NOMO-1 (cell line): ENCODE data around the gene CNKSR3.

ENCODE experiments used
- DNase-seq, 2 experiments: peaks; one replicate each; lab custom pipeline; 2025; ENCODE audit not compliant: unreplicated experiment in 2 of 2; lab: John Stamatoyannopoulos, UW

CNKSR3 gene

DNA sequence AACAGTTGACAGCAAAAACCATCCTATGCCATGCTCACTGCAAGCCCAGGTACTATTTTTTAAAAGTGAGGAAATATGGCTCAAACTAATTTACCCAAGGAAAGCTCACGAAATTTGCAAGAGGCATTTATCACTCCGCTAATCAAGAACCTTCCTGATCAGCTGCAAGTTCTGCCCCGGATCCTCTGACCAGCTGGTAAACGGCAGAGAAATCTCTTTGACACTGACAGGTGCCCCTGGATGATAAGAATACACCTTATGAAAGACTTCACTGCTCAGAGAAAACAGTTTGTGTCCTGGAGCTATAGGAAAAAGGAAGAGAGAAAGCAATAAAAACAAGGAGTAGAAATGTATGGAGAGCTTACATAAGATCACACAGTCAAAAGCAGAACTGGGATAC, 6.4 kb downstream of the CNKSR3 start:
- no peak for DNase-seq

DNA sequence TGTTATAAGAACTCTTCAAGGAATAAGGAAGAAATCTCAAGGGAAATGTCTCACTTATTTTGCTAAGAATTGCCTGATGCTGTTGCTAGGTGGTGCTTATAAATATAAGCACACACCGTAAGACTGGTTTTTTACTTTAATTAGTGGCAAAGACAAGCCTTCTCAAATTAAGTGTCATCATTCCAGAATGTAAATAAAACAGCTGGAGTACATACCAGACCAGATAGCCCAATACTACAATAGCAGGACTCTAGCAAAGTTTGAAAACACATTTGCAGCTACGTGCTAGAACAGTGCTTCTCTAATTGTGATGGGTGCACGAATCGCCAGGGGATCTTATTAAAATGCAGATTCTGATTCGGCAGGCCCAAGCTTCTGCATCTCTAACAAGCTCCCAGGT, 6.8 kb downstream of the CNKSR3 start:
- DNase-seq = no peak

DNA sequence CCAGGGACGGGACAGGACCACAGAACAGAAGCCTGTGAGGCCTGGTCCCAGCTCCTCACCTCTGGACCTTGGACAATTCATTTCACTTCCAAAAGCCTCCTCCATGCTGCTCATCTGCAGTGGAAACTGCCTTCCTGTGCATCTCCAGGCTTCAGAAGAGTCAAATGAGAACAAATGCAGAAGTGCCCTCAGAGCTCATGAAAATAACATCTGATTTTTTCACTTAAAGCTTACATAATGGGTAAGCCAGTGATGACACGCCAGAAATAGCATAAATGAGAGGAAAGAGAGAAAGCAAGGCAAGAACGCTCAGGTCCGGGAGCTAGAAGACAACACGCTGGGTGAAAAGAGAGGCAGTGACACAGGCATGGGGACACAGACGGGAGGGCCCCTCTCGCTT, 7.9 kb downstream of the CNKSR3 start:
- DNase-seq = peak in 1 of 2 experiments; percentile 20

DNA sequence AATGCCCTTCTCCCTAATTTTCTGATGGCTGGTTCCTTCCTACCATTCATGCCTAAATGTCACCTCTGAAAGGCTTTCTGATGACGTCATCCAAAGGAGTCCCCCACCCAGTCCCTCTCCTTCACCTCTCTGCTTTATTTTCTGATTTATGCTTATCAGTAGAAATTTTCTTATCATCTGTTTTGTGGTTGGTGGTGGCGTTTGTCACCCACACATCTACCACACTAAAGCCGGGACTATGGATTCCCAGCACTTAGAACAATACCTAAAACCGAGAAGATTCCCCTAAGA, 9.0 kb downstream of the CNKSR3 start:
- DNase-seq = no peak

DNA sequence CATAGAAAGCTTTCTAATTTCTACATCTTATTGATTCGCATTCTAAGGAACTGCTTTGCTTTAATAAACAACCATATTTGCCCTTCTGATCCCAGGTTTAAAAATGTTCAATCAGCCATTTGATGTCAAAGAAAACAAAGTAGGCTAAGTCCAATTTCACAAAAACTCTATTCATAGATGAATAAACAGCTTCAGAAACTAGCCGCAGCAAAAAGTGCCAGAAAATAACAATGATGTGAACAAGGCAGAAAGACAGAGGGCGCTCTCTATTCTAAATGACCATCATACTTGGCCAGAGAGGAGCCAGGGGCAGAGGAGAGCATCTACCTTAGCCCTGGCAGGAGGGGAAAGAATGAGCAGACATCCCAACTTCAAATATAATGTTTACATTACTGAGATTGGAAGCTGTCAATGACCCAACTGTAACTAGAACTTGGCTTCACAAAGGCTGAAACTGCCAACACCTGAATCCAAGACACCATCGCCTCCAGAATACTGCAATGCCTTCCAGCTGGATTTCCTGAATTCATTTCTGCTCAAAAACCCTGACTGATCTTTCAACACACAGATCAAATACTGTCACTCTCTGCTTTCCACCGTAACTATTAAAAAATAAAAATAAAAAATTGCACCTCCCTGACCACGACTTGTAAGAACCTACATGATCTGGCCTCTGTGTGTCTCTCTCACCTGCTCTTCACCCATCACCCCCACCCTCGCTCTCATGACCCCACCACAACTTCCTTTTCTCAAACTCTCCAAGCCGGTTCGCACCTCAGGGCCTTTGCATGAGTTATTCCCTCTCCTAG, 9.5 kb downstream of the CNKSR3 start:
- no peak for DNase-seq

DNA sequence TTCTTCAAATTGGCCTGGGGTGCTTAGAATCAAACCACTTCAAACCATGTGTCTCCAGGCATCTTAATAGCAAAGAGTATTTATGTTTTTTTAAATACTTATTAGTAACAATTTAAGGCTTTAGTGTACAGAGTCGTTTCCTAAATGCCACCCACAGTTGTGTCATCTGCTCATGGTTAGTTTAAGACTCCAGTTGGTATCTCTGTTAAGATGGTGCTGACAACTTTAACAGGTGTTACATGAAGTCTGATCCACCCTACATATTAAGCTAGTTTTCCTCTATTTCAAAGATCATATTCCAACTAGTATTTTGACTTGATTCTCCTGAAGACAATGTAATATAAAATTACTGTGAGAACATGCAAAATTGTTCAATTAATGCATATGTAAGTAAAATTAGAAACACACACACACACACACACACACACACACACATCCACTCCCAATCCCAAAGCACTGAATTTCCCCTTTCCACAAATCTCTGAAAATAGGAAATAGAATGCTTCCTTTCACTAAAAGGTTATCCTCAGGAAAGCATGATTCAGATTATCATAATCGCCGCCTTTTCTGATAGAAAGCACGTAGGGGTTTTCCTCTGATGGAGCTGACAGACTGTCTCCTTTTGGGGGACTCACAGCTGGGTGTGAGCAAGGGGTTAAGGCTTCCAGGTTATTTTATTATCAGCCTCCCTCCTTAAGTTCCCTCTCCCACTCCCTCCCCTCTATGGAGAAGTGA, 10.5 kb downstream of the CNKSR3 start:
- DNase-seq = no peak

DNA sequence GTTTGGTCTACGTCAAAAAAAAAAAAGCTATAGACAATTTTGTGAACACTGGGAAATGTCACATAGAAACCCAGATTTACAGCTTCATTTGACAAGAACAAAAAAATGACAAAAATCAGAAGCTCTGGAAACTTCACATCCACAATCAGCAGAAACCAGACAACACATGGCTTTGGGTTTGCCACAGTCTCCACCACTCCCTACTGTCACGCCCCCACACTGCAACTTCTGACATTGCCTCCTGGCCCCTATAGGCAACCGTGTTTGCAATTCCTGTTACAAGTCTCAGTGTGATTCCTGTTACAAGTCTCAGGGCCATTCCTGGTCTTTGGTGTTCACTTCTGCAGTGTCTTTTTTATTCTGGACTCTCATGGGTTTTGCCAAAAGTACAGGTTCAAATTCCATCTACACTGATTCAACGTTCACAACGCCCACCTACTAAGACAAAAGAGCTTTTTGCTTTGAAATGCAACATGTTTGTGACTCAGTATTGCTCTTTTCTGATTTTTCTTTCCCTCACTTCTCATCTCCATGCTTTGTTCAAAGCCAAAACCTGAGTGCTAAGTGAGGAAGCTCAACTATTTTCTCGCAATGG, 12.0 kb downstream of the CNKSR3 start:
- DNase-seq = no peak

DNA sequence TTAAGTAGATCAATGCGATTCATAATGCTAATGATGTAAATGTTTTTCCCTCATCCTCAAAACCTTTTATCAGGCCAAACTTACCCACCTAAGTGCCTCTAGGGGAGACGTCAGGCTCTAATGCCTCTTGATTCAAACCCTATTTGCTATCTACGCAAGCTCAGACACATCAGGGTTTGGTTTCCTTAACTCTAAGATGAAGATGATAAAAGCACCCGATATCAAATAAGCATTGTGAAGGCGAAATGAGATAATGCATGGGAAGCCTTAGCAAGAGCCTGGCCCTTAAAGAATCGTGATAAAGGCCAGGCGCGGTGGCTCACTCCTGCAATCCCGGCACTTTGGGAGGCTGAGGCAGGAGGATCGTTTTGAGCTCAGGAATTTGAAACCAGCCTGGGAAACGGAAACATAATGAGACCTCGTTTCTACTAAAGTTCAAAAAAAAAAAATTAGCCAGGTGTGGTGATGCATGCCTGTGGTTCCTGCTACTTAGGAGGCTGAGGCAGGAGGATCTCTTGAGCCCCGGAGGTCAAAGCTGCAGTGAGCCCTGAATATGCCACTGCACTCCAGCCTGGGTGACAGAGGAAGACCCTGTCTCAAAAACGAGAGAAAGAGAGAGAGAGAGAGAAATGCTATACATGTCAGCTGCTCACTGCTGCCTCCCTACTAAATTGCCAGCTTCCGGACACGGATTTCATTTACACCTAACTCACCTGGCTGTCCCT, 13.5 kb downstream of the CNKSR3 start:
- DNase-seq = no peak

DNA sequence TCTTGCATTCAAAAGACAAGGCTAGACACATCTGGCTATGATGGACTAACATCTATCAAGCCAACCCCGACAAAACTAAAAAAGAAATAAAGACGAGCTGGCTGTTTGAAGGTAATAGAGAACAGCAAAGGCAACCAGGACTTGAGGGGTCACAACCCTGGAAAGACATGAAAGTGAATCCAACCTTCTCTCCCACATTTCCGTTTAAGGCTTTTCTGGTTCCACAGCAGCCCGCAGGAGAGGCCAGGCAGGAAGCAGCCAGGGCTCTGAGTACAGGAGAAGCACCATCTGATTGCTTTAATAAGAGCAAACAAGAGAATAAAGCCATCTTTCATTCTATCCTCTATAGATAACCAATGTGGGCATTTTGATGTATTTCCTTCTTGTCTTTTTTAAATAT, 14.3 kb downstream of the CNKSR3 start:
- DNase-seq = no peak

DNA sequence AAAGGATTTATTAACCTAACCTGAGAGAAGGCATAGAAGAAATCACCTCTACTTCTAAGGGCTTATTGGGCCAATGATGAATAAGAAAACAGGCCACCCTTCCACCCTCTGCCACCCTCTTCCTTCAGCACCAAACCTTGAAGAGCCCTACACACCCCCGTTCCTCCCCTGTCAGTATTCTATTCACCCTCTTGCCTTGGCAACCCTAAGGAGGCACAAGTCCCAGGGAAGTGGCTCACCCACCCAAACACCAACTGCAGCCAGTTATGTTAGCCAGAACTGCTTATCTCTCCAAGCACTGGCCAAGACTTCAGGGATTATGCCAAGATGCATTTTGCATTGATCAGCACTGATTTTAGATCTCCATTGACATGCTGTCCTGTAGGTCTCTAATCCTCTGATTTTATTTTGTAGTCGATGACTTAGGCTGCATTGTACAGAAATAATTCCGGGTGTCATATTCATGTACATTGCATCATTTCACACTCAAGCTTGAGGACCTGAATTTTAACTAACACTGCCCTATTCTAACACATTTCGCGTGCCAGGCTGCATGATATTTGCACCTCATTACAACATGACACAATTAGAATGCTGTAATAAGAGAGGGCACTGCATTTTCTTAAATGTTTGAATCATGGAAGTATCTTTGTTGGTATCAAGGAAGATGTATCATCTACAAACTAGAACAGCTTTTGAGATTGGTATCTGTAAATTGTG, 15.7 kb downstream of the CNKSR3 start:
- no peak for DNase-seq

DNA sequence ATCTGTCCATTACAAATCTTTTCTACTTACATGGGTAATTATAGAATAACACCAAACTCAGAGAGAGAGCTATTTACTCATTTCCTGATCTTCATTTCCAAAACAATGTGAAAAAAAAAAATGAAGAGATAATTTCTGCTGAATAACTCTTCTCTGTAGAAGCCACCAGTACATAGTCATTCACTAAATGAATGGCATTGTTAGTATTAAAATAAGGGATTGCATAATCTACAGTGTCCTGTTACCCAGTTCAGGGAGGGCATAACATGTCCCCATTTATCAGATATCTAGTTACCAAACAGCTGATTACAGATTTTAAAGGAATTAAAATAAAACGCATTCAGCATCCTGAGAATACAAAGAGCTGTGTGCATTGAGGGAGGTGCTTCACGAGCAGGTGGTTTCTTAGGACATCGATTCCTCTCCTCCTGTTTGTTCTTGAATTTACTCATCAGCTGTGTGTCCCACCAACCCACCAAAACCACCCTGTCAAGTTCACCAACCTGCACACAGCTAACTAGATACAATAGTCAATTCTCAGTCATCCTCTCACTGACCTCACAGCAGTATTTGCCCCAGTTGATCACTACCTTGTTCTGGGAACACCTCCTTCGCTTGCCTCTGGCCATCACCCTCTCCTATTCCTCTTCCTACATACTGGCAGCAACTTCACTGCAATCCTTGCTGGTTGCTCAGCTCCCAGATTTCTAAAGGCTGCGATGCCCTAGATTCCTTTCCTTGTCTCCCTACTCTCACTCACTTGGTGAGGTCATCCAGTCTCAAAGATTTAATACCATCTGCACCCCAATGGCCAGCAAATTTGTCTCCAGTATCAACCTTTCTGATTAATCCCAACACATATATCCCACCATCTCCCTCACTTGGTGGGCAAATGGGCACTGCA, 18.7 kb downstream of the CNKSR3 start:
- no peak for DNase-seq

DNA sequence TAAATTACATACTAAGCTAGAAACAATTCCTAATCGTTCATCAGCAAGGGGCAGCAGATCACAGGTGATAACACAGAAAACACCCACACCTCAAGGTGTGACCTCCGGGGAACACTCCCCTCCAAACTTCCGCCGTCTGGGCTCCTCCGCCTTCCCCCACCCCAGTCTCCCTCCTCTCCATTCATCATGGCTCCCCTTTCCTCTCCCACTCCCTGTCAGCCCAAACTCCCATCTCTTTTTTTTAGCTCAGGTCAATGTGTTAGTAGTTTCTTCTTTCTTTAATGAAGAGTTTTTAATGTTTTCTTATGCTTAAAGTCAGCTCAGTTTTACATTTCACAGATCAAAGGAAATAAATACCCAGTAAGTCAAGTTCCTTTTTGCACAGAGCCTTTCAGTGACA, 20.7 kb downstream of the CNKSR3 start:
- no peak for DNase-seq

DNA sequence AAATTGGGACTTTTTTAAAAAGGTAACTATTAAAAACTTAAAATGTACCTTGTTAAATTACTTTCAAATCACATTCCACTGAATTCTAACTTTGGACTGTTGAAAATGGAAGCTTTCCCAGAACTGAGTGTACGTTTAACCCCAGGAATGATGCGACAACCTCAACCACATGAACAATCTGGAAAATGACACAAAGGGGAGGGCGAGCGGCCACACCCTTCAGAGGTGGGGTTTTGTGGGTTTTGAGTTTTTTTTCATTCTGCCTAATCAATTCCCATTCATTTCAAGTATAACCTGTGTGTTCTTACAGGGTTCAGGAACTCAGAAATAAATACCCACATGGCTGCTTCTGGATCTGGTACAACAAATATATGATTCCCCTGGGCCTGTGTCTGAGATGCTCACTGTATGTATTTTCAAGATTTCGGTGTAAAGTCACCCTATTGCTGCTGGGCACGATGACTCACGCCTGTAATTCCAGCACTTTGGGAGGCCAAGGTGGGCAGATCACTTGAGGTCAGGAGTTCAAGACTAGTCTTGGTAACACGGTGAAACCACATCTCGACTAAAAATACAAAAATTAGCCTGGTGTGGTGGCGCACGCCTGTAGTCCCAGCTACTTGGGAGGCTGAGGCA, 21.6 kb downstream of the CNKSR3 start:
- no peak for DNase-seq

DNA sequence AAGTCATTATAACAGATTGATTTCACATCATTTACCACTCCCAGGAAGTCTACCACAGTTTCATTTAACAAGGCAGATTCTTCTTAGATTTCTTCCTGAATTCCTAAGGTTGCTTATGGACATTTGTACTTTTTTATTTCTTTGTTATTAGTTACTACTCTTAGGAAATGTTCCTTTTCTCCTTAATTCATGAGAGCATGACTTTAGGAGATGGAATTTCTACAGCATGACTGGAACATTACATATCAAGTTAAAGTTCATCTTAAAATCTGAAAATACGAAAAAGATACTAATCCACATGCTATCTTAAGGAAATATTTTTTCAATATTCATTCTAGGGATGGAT, 22.3 kb downstream of the CNKSR3 start:
- DNase-seq = no peak

DNA sequence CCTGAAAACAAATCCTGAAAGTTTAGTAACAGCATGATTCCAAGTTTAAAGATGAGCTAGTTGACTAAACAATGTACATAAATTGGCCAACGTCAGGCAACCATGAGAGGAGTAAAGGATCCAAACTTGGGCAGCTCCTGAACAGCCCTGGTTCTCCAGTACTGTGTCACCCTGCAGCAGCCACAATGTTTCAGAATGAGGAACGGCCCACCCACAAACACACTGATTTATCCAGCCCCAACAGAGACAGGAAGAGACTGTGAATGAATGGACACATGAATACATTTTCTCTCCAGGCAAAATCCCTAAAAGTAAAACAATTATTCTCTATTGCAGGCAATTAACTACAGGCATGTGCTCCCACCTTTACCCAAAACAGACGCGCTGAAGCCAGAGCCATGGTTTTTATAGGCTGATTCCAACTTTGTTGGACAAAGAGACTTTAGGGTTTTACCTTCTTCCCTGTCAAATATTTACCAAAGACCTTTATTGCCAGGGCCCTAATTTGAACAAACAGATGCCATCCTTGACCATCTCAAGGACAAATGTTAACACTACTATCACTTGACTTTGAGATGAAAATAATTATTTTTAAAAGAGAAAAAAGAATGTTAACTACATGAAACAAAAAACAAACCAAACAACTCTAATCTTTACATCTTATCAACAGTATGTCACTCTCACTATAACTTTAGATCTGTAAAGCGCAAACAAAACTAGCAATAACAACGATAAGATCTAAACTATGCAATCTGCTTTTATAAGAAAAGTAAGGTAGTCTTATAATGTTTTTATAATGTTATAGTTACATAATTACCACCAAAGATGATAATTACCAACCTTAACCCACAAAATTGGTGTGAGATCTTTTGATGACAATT, 22.9 kb downstream of the CNKSR3 start:
- DNase-seq = no peak

DNA sequence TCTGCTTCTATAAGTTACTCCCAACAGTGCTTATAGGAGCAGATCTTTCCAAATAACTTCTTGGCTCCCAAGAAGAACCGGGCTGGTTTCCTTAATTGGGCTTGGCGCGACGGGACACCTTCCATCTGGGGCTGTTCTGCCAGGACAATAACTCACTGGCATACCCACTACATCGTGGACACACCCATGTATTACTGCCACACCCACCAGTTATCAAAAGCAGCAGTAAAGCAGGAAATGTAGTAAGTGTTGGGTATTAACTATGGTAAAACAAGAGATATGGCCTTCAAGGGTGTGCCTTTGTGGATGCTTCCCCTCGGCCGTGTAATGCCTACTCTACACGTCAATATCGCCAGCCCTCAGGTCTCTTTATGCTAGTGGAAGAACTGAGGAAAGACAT, 24.7 kb downstream of the CNKSR3 start:
- no peak for DNase-seq

DNA sequence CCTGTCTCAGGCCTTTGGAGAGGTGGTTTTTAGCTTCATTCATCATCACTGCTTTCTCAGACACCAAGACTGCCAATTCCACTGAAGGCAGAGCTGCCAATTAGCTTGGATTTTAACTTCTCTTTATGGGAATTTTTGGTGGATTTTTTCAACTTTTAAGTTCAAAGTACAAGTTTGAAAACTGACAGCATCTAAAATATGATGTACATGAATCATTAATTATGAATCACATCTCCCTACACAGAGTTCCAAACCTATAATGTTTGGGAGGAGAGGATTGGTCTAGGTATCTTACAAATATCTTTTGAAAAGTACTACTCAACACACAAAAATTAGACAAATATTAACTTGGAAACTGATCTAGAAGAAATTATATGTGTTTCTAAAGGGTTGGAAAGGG, 25.5 kb downstream of the CNKSR3 start:
- DNase-seq = no peak

DNA sequence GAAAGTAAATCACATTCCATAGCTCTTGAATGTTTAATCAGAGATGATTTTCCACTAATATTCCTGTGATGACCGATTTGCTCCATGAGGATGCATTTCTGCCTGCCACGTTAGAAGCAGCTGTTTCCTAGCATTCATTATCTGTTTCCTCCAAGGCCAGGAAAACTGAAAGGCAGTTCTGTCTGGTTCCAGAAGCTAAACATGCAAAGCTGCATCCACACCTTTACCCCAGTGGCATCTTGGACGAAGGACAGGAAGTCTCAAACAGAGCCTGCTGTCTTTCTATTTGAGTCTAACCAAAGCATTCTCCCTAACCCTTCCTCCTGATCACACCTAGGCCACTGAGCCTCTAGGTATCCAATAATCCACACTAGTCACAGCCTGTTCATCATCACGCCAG, 27.6 kb downstream of the CNKSR3 start:
- no peak for DNase-seq
